ENCODE measurements around the gene ZNF594. TPM values are rescaled to one million over a fixed set of nuclear protein-coding genes. Genes with fewer than 3 reads are reported as not detected.
"Not testable (repeated sequence)": the region's sequence is repeated elsewhere in the genome, so short reads cannot be mapped to it uniquely, and the experiment has no call there.

The ZNF594 gene
- total RNA-seq, 1 experiment from 2014 or later = 12.5 TPM

- H3K4me3 Mint-ChIP-seq = no peak within 1 kb of the TSS
- Histone ChIP-seq H3K79me1 (ENCODE audit: insufficient read depth, low read depth, low read length, poor library complexity, severe bottlenecking) (no peaks in the 10 kb centered on the region), H3K4ac (ENCODE audit: low read depth, low read length) (no peak within 1 kb of the TSS), H4K8ac (replicated peaks; ENCODE audit: insufficient read length, low read depth, low read length) (no peak within 1 kb of the TSS), H2BK12ac (ENCODE audit: insufficient read length, low read depth, low read length) (no peak within 1 kb of the TSS), H3K4me1 (ENCODE audit: insufficient read depth, low read length) (no peaks in the 10 kb centered on the region), H4K20me1 (ENCODE audit: control insufficient read depth, insufficient read depth, insufficient read length) (no peaks in the 10 kb centered on the region), H4K5ac (ENCODE audit: insufficient read length, low read depth, low read length) (no peak within 1 kb of the TSS), H3K14ac (ENCODE audit: insufficient read depth, low read length) (no peak within 1 kb of the TSS; the same call in 1 of the 2 replicates), H3K56ac (ENCODE audit: insufficient read length, low read depth, low read length) (no peak within 1 kb of the TSS), H3K4me2 (ENCODE audit: insufficient read depth, insufficient read length, low read length) (no peak within 1 kb of the TSS), H3T11ph (ENCODE audit: low read length) (no peak within 1 kb of the TSS), H3K27ac (ENCODE audit: insufficient read length, low read depth, low read length) (no peak within 1 kb of the TSS), H3K9ac (ENCODE audit: extremely low read depth, insufficient read length, low read length) (no peak within 1 kb of the TSS), H2BK20ac (ENCODE audit: low read depth, low read length, poor library complexity, severe bottlenecking) (no peak within 1 kb of the TSS), H2BK120ac (ENCODE audit: low read depth, low read length, poor library complexity, severe bottlenecking) (no peak within 1 kb of the TSS), H3K9me3 (ENCODE audit: control insufficient read depth, low read depth, low read length) (no peaks in the 10 kb centered on the region), H3K23ac (ENCODE audit: insufficient read length, low read depth, low read length) (no peak within 1 kb of the TSS), H2BK5ac (ENCODE audit: insufficient read length, low read length) (no peak within 1 kb of the TSS), H3K27me3 (ENCODE audit: insufficient read depth, low read length) (no peaks in the 10 kb centered on the region), H3K23me2 (ENCODE audit: insufficient read length, low read depth, low read length, poor library complexity, severe bottlenecking) (no peaks in the 10 kb centered on the region), H3K79me2 (ENCODE audit: insufficient read depth, low read length) (no peaks in the 10 kb centered on the region), H2BK15ac (ENCODE audit: low read depth, low read length) (no peak within 1 kb of the TSS), H2AK5ac (ENCODE audit: insufficient read length, low read length) (no peak within 1 kb of the TSS), H4K91ac (ENCODE audit: insufficient read length, low read depth, low read length) (no peak within 1 kb of the TSS), H2AFZ (ENCODE audit: low read length) (no peak within 1 kb of the TSS), H3K18ac (ENCODE audit: insufficient read length, low read depth, low read length) (no peak within 1 kb of the TSS)
- no peak for DNase-seq
- WGBS (ENCODE audit: extremely low coverage, insufficient read length, low lambda C conversion rate) = no CpG with 5 or more reads among the region's 19 CpGs
- no peaks in the 10 kb centered on the region; a peak in 1 of 7 replicates for H3K36me3 Mint-ChIP-seq (ENCODE audit: insufficient read depth in 1 of 3, low read depth in 3 of 3)
- H3K9me3 Mint-ChIP-seq = no peaks in the 10 kb centered on the region
- peaks cover 2% of the 10 kb centered on the region; the same call in 1 of the 2 replicates for H3K27me3 Mint-ChIP-seq (ENCODE audit: low read depth)
- H3K27ac Mint-ChIP-seq = peak within 1 kb of the TSS in 1 of 3 experiments; percentile 71; a peak in 3 of 7 replicates
- peaks cover 0 to 5% of the 10 kb centered on the region in 2 experiments; a peak in 1 of 4 replicates for H3K4me1 Mint-ChIP-seq
- TF ChIP-seq CTCF (conservative IDR thresholded peaks at IDR 0.05) = no peak
Observed at GRCh38 chr17:5234645-5235576, 43.2 kb upstream of the ZNF594 start, which contains the start of gene SCIMP. SCIMP (minus strand) TSS chr17:5234860; CDS start chr17:5234755, 105 bp downstream.

GRCh38 chr17:5233492-5233891 lies 41.8 kb upstream of the ZNF594 start:
- H3K18ac ChIP-seq (ENCODE audit: insufficient read length, low read depth, low read length); H4K20me1 ChIP-seq (ENCODE audit: control insufficient read depth, insufficient read depth, insufficient read length); H3K4me2 ChIP-seq (ENCODE audit: insufficient read depth, insufficient read length, low read length); H4K91ac ChIP-seq (ENCODE audit: insufficient read length, low read depth, low read length); H3K79me1 ChIP-seq (ENCODE audit: insufficient read depth, low read depth, low read length, poor library complexity, severe bottlenecking); H3K4me1 ChIP-seq (ENCODE audit: insufficient read depth, low read length); H3K9ac ChIP-seq (ENCODE audit: extremely low read depth, insufficient read length, low read length); H3K14ac ChIP-seq (ENCODE audit: insufficient read depth, low read length); H3K9me3 ChIP-seq (ENCODE audit: control insufficient read depth, low read depth, low read length); H3K56ac ChIP-seq (ENCODE audit: insufficient read length, low read depth, low read length); H3K4ac ChIP-seq (ENCODE audit: low read depth, low read length); H3K27ac Mint-ChIP-seq; H3K27me3 Mint-ChIP-seq (ENCODE audit: low read depth); H3K23ac ChIP-seq (ENCODE audit: insufficient read length, low read depth, low read length); H2BK12ac ChIP-seq (ENCODE audit: insufficient read length, low read depth, low read length); H3K27me3 ChIP-seq (ENCODE audit: insufficient read depth, low read length); H4K8ac ChIP-seq (replicated peaks; ENCODE audit: insufficient read length, low read depth, low read length); H3K4me3 Mint-ChIP-seq; H2BK5ac ChIP-seq (ENCODE audit: insufficient read length, low read length); H3K27ac ChIP-seq (ENCODE audit: insufficient read length, low read depth, low read length); H3K23me2 ChIP-seq (ENCODE audit: insufficient read length, low read depth, low read length, poor library complexity, severe bottlenecking); DNase-seq; H3T11ph ChIP-seq (ENCODE audit: low read length); H3K79me2 ChIP-seq (ENCODE audit: insufficient read depth, low read length); H2BK120ac ChIP-seq (ENCODE audit: low read depth, low read length, poor library complexity, severe bottlenecking); H2AFZ ChIP-seq (ENCODE audit: low read length); H2BK15ac ChIP-seq (ENCODE audit: low read depth, low read length); H3K36me3 Mint-ChIP-seq (ENCODE audit: insufficient read depth in 1 of 3, low read depth in 3 of 3); H4K5ac ChIP-seq (ENCODE audit: insufficient read length, low read depth, low read length); H3K4me1 Mint-ChIP-seq; H2AK5ac ChIP-seq (ENCODE audit: insufficient read length, low read length); H3K9me3 Mint-ChIP-seq; H2BK20ac ChIP-seq (ENCODE audit: low read depth, low read length, poor library complexity, severe bottlenecking): not testable (repeated sequence)
- WGBS (ENCODE audit: extremely low coverage, insufficient read length, low lambda C conversion rate) = no CpG with 5 or more reads among the region's 7 CpGs

All from H9 (cell line).